ENCODE data around the gene SLC25A29. TPM values are rescaled to one million over a fixed set of nuclear protein-coding genes. Genes with fewer than 3 reads are reported as not detected.
A peak's percentile ranks its signal among the peaks of the same experiment; 100 is the strongest.
"Not testable (repeated sequence)": the region's sequence is repeated elsewhere in the genome, so short reads cannot be mapped to it uniquely, and the experiment has no call there.

The SLC25A29 gene
- total RNA-seq, 1 donor: 131 TPM

- DNase-seq (ENCODE audit: low read depth in 2 of 3, low spot score in 2 of 3): not testable (repeated sequence)
Observed at GRCh38 chr14:100283436-100283835, 22.8 kb downstream of the SLC25A29 start.

DNA sequence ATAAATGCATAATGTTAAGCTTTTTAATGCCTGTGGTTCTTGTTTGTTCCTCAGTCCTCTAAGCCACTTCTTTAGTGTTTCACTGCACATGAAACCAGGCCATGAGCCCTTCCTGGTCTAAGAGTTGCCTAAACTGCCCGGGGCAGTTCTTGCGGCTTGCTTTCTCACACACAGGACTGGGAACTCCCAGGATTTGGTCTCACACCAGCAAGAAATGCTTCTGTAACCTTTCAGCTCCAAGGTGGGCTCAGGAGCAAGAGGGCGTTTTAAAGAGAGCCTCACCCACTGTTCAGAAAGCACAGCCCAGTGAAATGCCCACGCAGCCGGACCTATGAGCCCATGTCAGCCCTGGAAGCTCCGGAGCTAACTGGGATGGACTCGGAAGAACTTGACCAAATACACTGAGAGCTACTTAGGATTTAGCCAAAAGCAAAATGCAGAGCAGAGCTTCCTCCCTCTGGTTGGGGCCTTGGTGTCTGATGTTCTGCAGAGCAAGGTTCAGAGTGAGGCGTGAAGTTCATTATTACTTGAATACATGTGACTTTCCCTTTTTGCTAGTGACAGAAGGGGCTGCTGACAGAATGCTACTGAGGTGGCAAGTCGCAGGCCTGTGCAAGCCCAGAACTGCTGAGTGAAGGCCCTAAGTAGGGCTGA is 23.4 kb downstream of the SLC25A29 start:
- no peak for DNase-seq (ENCODE audit: low read depth in 2 of 3, low spot score in 2 of 3)

- no peak for DNase-seq (ENCODE audit: low read depth in 2 of 3, low spot score in 2 of 3)
Observed at GRCh38 chr14:100282083-100282350, 24.2 kb downstream of the SLC25A29 start.

- DNase-seq (ENCODE audit: low read depth in 2 of 3, low spot score in 2 of 3): no peak
Observed at GRCh38 chr14:100281286-100282082, 24.8 kb downstream of the SLC25A29 start.

GRCh38 chr14:100279563-100279962 is 26.7 kb downstream of the SLC25A29 start:
- no peak for DNase-seq (ENCODE audit: low read depth in 2 of 3, low spot score in 2 of 3)

DNA sequence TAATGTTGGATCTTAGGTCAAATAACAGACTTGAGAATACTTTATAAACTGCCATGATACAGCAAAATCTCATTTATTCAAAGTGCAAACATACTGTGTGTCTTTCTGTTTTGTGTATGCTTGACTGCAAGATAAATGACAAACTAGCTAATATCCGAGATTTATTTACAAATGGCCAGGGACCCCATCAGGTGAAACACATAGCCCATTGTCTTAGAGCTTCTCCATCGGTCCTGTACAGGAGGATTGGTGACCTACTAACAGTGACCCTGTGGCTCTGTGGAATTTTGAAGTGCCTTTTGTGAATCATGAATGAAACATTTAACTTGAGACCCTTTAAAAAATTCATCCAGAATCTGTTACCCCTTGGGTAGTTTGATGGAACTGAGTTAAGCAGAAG is 27.1 kb downstream of the SLC25A29 start:
- DNase-seq (ENCODE audit: low read depth in 2 of 3, low spot score in 2 of 3): no peak

DNA sequence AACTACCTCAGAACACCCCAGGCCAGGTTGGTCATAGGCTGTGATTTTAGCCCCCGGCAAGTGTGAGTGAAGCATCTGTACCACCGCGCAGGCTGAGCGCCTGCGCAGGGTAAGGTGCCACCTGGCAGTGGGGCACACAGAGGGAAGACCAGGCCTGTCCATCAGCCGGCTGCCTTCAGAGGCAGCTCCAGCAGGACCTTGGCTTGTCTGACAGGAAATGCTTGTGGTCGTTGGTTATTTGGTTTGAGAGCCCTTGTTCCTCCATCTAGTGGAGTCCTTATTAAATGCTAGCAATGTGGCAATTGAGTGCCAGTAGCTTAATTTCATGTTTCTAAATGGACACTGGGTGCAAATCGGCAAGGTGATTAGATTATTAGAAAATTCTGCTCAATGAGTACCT is 27.5 kb downstream of the SLC25A29 start:
- peak in 2 of 3 donors; percentile 58 to 80 for DNase-seq (ENCODE audit: low read depth in 2 of 3, low spot score in 2 of 3)

- DNase-seq (ENCODE audit: low read depth in 2 of 3, low spot score in 2 of 3): peak in 1 of 3 donors; percentile 33
Observed at GRCh38 chr14:100275214-100275613, 31.0 kb downstream of the SLC25A29 start.

DNA sequence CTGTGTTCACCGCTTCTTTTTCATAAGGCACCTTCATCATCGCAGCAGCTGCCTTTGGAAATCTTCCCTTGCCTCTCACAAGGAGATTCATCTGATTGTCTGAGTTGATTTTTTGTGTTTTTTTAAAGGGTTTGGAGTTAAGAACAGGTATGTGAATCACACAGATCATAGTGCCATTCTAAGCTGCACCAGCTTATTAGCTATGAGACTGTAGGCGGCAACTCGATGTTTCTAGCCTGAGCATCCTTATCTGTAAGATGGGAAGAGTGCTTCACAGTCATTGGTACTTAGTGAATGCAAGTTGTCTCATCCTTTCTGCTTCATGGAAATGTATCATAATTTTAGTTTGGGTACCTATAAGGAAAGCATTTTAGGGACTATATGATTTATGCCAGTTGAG is 32.0 kb downstream of the SLC25A29 start:
- DNase-seq (ENCODE audit: low read depth in 2 of 3, low spot score in 2 of 3): no peak

- DNase-seq (ENCODE audit: low read depth in 2 of 3, low spot score in 2 of 3): peak in 2 of 3 donors; percentile 26 to 59
Observed at GRCh38 chr14:100271247-100271939, 34.9 kb downstream of the SLC25A29 start.

- DNase-seq (ENCODE audit: low read depth in 2 of 3, low spot score in 2 of 3): no peak
Observed at GRCh38 chr14:100268591-100269207, 37.5 kb downstream of the SLC25A29 start.

DNA sequence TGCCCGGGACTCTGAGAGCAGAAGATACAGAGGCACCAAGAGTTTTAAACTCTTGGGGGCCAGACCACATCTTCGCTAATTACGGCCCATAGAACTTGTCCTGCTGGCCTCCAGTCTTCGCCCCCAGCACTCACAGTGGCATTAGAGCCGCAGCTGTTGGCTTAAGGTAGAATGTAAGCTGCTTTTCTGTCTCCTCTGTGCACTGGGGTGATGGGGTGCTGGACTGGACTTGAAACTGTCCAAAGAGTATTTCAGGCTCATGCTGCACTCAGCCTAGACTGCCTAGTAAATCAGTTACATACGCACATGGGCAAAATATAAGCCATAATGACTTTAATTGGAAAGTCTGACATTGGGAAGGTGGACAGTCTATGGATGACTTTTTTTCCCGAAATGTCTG is 38.3 kb downstream of the SLC25A29 start:
- no peak for DNase-seq (ENCODE audit: low read depth in 2 of 3, low spot score in 2 of 3)

- no peak for DNase-seq (ENCODE audit: low read depth in 2 of 3, low spot score in 2 of 3)
Observed at GRCh38 chr14:100263141-100263540, 43.1 kb downstream of the SLC25A29 start.

GRCh38 chr14:100262545-100262944 is 43.7 kb downstream of the SLC25A29 start:
- DNase-seq (ENCODE audit: low read depth in 2 of 3, low spot score in 2 of 3): no peak

- no peak for DNase-seq (ENCODE audit: low read depth in 2 of 3, low spot score in 2 of 3)
Observed at GRCh38 chr14:100261621-100262020, 44.6 kb downstream of the SLC25A29 start.

DNA sequence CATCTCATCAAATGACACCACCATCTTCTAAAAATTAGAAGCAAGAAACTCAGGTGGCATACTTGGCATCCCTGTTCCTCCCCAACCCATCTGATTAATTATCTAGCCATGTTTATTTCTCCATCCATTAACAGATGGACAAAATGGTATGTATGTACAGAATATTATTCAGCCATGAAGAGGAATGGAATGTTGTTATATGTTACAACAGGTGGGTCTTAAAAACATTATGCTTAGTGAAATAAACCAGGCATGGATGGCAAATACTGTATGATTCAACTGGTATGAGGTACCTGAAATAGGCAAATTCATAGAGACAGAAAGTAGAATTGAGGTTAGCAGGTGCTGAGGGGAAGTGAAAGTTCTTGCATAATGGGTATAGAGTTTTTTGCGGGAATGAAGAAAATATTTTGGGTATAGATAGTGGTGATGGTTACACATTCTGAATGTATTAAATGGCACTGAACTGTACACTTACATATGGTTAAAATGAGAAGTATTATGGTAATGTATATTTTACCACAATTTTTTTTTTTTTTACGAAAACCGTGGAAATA is 49.8 kb downstream of the SLC25A29 start:
- DNase-seq (ENCODE audit: low read depth in 2 of 3, low spot score in 2 of 3): no peak

DNA sequence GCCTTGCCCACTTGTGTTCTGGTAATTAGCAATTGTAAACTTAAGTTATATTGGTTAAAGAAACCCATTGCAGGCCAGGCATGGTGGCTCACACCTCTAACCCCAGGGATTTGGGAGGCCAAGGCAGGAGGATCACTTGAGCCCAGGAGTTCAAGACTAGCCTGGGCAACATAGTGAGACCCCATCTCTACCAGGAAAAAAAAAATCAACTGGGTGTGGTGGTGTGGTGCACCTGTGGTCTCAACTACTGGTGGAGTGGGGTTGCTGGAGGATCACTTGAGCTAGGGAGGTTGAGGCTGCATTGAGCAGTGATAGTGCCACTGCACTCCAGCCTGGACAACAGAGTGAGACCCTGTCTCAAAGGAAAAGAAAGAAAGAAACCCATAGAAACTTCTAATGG is 53.6 kb downstream of the SLC25A29 start:
- DNase-seq (ENCODE audit: low read depth in 2 of 3, low spot score in 2 of 3): no peak

DNA sequence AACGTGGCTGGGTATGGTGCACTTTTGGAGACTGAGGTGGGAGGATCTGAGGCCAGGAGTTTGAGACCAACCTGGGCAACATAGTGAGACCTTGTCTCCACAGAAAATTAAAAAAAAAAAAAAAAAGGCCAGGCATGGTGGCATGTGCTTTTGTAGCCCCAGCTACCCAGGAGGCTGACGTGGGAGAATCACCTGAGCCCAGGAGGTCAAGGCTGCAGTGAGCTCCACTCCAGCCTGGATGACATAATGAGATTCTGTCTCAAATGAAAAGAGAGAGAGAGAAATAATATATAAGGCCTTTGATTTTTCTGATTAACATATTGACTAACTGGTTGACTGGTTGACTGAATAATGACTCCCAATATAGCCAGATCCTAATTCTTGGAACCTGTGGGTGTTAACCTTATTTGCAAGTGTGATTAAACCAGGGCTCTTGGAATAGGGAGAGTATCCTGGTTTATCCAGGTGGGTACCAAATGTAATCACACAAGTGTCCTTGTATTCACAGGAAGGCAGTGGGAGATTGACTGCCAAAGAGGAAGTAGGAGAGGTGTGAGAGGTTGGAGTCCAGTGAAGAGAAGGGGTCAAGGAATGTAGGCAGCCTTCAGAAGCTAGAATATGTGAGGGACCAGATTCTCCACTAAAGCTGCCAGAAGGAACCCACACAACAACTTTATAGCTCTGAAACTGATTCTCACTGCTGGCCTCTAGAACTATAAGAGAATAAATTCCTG is 55.3 kb downstream of the SLC25A29 start:
- no peak for DNase-seq (ENCODE audit: low read depth in 2 of 3, low spot score in 2 of 3)

GRCh38 chr14:100246809-100247428 is 59.3 kb downstream of the SLC25A29 start:
- DNase-seq (ENCODE audit: low read depth in 2 of 3, low spot score in 2 of 3): peak in 2 of 3 donors; percentile 51 to 59

GRCh38 chr14:100243020-100243419 is 63.2 kb downstream of the SLC25A29 start:
- DNase-seq (ENCODE audit: low read depth in 2 of 3, low spot score in 2 of 3): no peak
